Measurements from ENCODE around the gene HK2.

Gene HK2

GRCh38 chr2:74919827-74920226 lies 85.9 kb downstream of the HK2 start:
- H3K4me1 ChIP-seq (ENCODE audit: insufficient read depth, low read length, severe bottlenecking): no peaks in the 10 kb centered on the region
- no peak for TF ChIP-seq EZH2 (IDR thresholded peaks at IDR 0.05; ENCODE audit: borderline replicate concordance, low read length)
- TF ChIP-seq CTCF (IDR thresholded peaks at IDR 0.05; ENCODE audit: low read length): peak; percentile 73
- H3K9me2 ChIP-seq (ENCODE audit: low read depth, low read length): no peaks in the 10 kb centered on the region
- no peaks in the 10 kb centered on the region for H3K27me3 ChIP-seq (ENCODE audit: insufficient read depth, low read length)
- H3K79me2 ChIP-seq (ENCODE audit: insufficient read depth, low read length): no peaks in the 10 kb centered on the region
- H3K4me2 ChIP-seq (ENCODE audit: low read length): peak overlapping the region; percentile 47
- H2AFZ ChIP-seq (ENCODE audit: low read length): no peak overlapping the region
- H3K36me3 ChIP-seq (ENCODE audit: insufficient read depth, low read length): no peaks in the 10 kb centered on the region
- no peak overlapping the region for H3K9ac ChIP-seq (ENCODE audit: low read length)
- no peaks in the 10 kb centered on the region for H3K9me3 ChIP-seq (ENCODE audit: low read length)
- H3K27ac ChIP-seq (ENCODE audit: low read depth, low read length, poor library complexity, severe bottlenecking): no peak overlapping the region
- H3F3A ChIP-seq (ENCODE audit: insufficient read depth, low read length): no peaks in the 10 kb centered on the region
- H3K4me3 ChIP-seq (ENCODE audit: low read depth, low read length, poor library complexity, severe bottlenecking): peak overlapping the region; percentile 18
- no peaks in the 10 kb centered on the region for H4K20me1 ChIP-seq (ENCODE audit: insufficient read depth, low read length)

- H2AFZ ChIP-seq (ENCODE audit: low read length): no peak overlapping the region
- TF ChIP-seq EZH2 (IDR thresholded peaks at IDR 0.05; ENCODE audit: borderline replicate concordance, low read length): no peak
- no peak for TF ChIP-seq CTCF (IDR thresholded peaks at IDR 0.05; ENCODE audit: low read length)
- no peak overlapping the region for H3K4me3 ChIP-seq (ENCODE audit: low read depth, low read length, poor library complexity, severe bottlenecking)
- H3K4me1 ChIP-seq (ENCODE audit: insufficient read depth, low read length, severe bottlenecking): no peaks in the 10 kb centered on the region
- H3K9ac ChIP-seq (ENCODE audit: low read length): no peak overlapping the region
- H3K27ac ChIP-seq (ENCODE audit: low read depth, low read length, poor library complexity, severe bottlenecking): no peak overlapping the region
- no peaks in the 10 kb centered on the region for H3K27me3 ChIP-seq (ENCODE audit: insufficient read depth, low read length)
- no peaks in the 10 kb centered on the region for H3K9me3 ChIP-seq (ENCODE audit: low read length)
- H3K79me2 ChIP-seq (ENCODE audit: insufficient read depth, low read length): no peaks in the 10 kb centered on the region
- no peaks in the 10 kb centered on the region for H3K9me2 ChIP-seq (ENCODE audit: low read depth, low read length)
- no peaks in the 10 kb centered on the region for H3F3A ChIP-seq (ENCODE audit: insufficient read depth, low read length)
- no peak overlapping the region for H3K4me2 ChIP-seq (ENCODE audit: low read length)
- no peaks in the 10 kb centered on the region for H4K20me1 ChIP-seq (ENCODE audit: insufficient read depth, low read length)
- H3K36me3 ChIP-seq (ENCODE audit: insufficient read depth, low read length): no peaks in the 10 kb centered on the region
Observed at GRCh38 chr2:74921236-74921736, 87.4 kb downstream of the HK2 start.

GRCh38 chr2:74922592-74923227 lies 88.8 kb downstream of the HK2 start:
- Histone ChIP-seq H3K4me1 (ENCODE audit: insufficient read depth, low read length, severe bottlenecking) (no peaks in the 10 kb centered on the region), H3K9ac (ENCODE audit: low read length) (no peak overlapping the region), H3K79me2 (ENCODE audit: insufficient read depth, low read length) (no peaks in the 10 kb centered on the region), H3K9me3 (ENCODE audit: low read length) (no peaks in the 10 kb centered on the region), H3K36me3 (ENCODE audit: insufficient read depth, low read length) (no peaks in the 10 kb centered on the region), H3K4me3 (ENCODE audit: low read depth, low read length, poor library complexity, severe bottlenecking) (no peak overlapping the region), H4K20me1 (ENCODE audit: insufficient read depth, low read length) (no peaks in the 10 kb centered on the region), H3K27ac (ENCODE audit: low read depth, low read length, poor library complexity, severe bottlenecking) (no peak overlapping the region), H3K27me3 (ENCODE audit: insufficient read depth, low read length) (no peaks in the 10 kb centered on the region), H2AFZ (ENCODE audit: low read length) (no peak overlapping the region), H3K9me2 (ENCODE audit: low read depth, low read length) (no peaks in the 10 kb centered on the region), H3K4me2 (ENCODE audit: low read length) (no peak overlapping the region), H3F3A (ENCODE audit: insufficient read depth, low read length) (no peaks in the 10 kb centered on the region)
- TF ChIP-seq EZH2 (IDR thresholded peaks at IDR 0.05; ENCODE audit: borderline replicate concordance, low read length) (no peak), CTCF (IDR thresholded peaks at IDR 0.05; ENCODE audit: low read length) (no peak)
